HG03565 (cell line): ENCODE results near the gene SLX4IP.
A peak's percentile ranks its signal among the peaks of the same experiment; 100 is the strongest.

Experiments
- ATAC-seq: cut with Tn5 transposase; IDR thresholded peaks from one replicate; pipeline ENCODE4 v1.9.1; 2021; ENCODE audit warnings: mild to moderate bottlenecking, moderate library complexity; ENCODE audit not compliant: unreplicated experiment

SLX4IP gene

DNA sequence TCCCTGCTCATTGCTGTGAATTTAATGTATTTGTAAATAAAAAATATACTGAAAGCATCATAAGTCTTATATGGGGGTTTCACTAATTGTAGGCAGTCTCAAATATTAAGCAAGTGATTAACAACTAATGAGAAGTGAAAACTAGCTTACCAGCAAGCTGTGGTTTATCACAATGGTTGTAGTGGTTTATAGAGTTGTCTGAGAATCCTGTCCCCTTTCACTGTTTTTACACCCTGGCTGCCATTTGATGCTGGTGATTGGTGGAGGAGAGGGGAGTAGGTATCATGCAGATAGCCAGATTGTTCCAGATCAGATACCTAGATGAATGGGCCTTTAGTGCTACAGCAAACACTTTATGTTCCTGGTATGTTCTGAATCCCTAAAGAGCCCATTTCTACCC lies 7.1 kb upstream of the SLX4IP start:
- ATAC-seq: no peak

DNA sequence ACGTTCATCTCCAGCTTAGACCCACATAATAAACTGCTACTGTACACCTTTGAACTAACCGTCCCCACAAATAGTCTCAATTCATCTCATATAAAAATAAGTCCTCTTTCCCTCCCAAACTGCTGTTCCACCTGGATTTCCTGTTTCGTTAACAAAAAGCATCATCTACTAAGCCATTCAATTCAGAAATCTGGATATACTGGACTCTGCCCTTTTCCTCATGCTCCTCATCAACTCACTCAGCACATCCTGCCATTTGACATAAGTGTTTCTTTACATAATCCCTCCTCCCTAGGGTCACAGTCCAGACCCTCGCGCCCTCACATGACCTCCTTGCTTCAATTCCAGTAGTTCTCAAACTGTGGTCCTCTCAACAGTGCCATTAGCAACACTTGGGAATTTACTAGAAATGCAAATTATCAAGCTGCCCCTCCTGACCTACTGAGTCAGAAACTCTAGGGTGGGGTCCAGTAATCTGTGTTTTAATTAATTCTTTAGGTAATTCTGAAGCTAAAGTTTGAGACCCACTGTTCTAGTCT lies 5.6 kb upstream of the SLX4IP start:
- no peak for ATAC-seq

- ATAC-seq: no peak
These were observed 5.1 kb upstream of the SLX4IP start for GRCh38 chr20:10430000-10430466.

DNA sequence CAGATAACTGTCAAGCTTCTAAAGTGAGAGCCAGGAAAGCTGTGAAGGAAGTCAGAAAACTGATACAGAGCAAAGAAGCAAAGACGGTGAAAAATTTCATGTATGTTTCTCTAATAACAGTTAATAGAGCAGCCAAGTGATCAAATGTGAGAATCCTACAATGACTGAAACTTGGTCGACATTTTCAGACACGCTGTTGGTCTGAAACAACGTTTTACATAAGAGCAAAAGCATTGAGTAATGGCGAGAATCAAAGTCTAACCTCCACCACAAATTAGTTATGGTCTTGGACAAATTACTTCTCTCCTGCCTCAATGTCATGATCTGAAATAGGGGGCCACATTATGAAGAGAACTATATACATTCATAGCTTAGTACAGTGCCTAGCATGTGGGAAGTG lies 4.4 kb upstream of the SLX4IP start:
- ATAC-seq: no peak

GRCh38 chr20:10432079-10432478 lies 3.0 kb upstream of the SLX4IP start:
- ATAC-seq: no peak

DNA sequence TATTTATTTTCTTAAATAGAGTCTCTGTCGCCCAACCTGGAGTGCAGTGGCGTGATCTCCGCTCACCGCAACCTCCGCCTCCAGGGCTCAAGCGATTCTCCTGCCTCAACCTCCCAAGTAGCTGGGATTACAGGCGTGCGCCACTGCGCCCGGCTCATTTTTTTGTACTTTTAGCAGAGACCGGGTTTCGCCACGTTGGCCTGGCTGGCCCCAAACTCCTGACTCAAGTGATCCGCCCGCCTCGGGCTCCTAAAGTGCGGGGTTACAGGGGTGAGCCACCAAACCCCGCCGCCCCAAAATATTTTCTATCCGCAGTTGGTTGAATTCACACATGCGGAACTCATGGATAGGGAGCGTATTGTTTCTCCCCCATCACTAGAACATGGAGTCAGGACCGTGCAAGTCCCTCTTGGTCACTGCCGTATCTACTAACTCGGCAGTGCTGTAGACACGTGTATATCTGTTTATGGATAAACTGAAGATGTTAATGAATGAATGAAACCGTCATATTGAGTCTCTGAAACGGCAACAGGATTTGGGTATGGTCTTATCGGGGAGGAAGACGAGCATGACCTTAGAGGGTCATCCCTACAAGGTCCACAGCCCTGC lies 2.0 kb upstream of the SLX4IP start:
- no peak for ATAC-seq

- ATAC-seq: peak; percentile 34
These were observed 1.3 kb upstream of the SLX4IP start, which contains the start of gene MKKS for GRCh38 chr20:10433623-10434466. Gene MKKS, minus strand, starts transcription at chr20:10434222. Its CDS starts 20,708 bp downstream, at chr20:10413514.

GRCh38 chr20:10434467-10434831 lies 656 bp upstream of the SLX4IP start:
- ATAC-seq: peak; percentile 33

- ATAC-seq: no peak
These were observed 1.1 kb downstream of the SLX4IP start for GRCh38 chr20:10436053-10436699.

DNA sequence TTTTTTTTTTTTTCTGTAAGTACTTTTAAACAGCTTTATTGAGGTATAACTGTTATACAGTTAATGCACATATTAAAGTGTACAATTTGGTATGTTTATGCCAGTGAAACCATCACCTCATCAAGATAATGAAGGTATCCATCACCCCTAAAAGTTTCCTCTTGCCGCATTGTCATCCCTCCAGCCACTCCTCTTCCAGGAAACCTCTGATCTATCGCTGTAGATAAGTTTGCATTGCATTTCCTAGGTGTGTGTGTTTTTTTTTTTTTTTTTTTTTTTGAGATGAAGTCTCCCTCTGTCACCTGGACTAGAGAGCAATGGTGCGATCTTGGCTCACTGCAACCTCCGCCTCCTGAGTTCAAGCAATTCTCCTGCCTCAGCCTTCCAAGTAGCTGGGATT lies 3.1 kb downstream of the SLX4IP start:
- ATAC-seq: no peak

DNA sequence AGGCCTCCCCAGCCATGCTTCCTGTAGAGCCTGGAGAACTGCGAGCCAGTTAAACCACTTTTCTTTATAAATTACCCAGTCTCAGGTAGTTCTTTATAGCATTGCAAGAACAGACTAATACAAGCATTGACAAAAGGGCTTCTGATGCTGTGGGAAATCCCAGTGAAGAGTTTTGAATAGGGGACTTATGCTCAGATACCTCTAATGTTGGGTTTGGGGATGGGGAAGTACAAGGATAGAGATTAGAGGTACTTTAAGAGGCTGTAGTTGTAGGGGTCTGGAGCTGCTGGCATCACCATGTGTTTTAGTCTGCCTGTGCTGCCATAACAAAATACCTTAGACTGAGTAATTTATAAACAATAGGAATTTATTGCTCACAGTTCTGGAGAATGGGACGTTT lies 8.8 kb downstream of the SLX4IP start:
- ATAC-seq: no peak

DNA sequence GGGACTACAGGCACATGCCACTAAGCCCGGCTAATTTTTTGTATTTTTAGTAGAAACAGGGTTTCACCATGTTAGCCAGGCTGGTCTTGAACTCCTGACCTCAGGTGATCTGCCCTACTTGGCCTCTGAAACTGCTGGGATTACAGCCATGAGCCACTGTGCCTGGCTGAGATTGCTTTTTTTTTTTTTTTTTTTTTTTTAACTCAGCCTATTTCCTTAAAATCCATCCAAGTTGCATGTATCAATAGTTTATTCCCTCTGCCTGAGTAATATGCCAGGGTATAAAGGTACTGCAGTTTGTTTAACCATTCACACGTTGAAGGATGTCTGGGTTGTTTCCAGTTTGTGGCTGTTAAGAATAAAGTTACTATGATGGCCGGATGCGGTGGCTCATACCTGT lies 10.7 kb downstream of the SLX4IP start:
- ATAC-seq: no peak

GRCh38 chr20:10447028-10447427 lies 11.9 kb downstream of the SLX4IP start:
- ATAC-seq: peak; percentile 96

GRCh38 chr20:10448270-10449156 lies 13.4 kb downstream of the SLX4IP start:
- no peak for ATAC-seq

- no peak for ATAC-seq
These were observed 14.2 kb downstream of the SLX4IP start for GRCh38 chr20:10449270-10449669.

- ATAC-seq: peak; percentile 92
These were observed 18.1 kb downstream of the SLX4IP start for GRCh38 chr20:10453241-10453640.

DNA sequence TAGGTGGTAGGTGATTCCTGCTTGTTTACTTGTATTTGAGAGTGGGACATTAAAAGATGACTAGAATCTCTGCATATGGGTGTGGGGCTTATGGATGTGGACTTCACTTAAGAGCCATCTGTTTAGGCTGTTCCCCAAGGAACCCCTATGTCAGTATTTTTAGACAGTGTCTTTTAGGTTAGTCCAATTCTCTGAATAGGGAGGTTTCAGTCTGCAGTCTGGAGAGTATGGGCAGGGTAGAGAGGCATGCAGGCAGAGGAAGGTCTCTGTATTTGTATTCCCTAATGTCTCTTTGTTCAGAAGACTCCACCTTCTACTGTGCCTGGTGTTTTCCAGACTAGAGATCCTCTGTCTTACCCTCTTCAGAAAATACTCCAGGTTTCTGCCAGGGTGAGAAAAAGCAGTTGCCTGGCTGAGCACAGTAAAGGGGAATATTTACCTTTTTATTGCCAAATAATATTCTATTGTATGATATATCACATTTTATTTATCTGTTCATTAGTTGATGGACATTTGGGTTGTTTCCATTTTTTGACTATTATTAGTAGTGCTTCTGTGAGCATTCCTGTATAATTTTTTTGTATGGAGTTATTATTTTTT lies 19.1 kb downstream of the SLX4IP start:
- no peak for ATAC-seq

DNA sequence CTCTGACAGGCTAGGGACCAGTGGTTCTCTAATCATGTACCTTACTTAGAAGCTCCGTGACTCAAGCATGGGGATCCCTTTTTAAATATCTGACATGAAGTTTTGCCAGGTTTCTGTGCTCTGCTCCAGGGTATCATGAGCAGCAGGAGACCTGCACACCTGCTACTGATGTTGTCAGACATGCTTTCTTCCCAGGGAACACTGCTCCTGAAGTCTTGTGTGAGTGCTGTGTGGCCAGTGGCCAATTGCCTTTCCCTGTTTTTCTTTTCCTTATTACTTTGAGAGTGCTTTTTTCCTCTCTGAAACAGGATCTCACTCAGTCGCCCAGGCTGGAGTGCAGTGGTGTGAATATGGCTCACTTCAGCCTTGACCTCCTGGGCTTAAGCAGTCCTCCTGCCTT lies 26.4 kb downstream of the SLX4IP start:
- no peak for ATAC-seq

- no peak for ATAC-seq
These were observed 27.4 kb downstream of the SLX4IP start for GRCh38 chr20:10462516-10462915.

DNA sequence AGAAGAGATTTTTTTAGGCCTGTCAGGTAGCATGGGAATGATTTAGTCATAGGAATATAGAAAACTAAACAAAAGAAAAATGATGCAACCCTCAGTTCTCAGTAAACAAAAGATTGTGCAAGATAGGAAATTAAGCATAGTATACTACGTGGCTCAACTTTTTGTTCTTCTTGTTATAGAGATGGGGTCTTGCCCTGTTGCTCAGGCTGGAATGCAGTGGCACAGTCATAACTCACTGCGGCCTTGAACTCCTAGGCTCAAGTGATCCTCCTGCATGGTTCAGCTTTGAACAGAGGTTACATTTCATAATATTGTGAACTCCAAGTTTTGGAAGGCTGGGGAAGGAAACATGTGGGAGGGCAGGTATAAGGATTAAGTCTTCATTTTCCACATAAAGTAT lies 28.5 kb downstream of the SLX4IP start:
- ATAC-seq: no peak
